Ishikawa (cell line): Measurements from ENCODE around the gene PGP.

Source experiments
- CEBPB ChIP-seq: IDR thresholded peaks from 2 replicates; pipeline ENCODE4 v1.6.1; 2012
- CREB1 ChIP-seq: IDR thresholded peaks from 2 replicates; pipeline ENCODE4 v1.6.1; 2012; ENCODE audit warnings: low read depth
- EGR1 ChIP-seq: IDR thresholded peaks from 2 replicates; pipeline ENCODE4 v1.6.1; 2012
- EP300 ChIP-seq: IDR thresholded peaks from 2 replicates; pipeline ENCODE4 v1.6.1; 2012; ENCODE audit warnings: borderline replicate concordance
- FOXM1 ChIP-seq: IDR thresholded peaks from 2 replicates; pipeline ENCODE4 v1.6.1; 2012; ENCODE audit warnings: low read depth, borderline replicate concordance
- NFIC ChIP-seq: IDR thresholded peaks from 2 replicates; pipeline ENCODE4 v1.6.1; 2012
- RAD21 ChIP-seq: IDR thresholded peaks from 2 replicates; pipeline ENCODE4 v1.6.1; 2012; ENCODE audit warnings: low read depth
- TAF1 ChIP-seq: IDR thresholded peaks from 2 replicates; pipeline ENCODE4 v1.6.1; 2012; ENCODE audit warnings: low read depth, mild to moderate bottlenecking
- TCF12 ChIP-seq: IDR thresholded peaks from 2 replicates; pipeline ENCODE4 v1.6.1; 2012; ENCODE audit warnings: low read depth
- TEAD4 ChIP-seq: IDR thresholded peaks from 2 replicates; pipeline ENCODE4 v1.6.1; 2012
- USF1 ChIP-seq: IDR thresholded peaks from 2 replicates; pipeline ENCODE4 v1.6.1; 2012
- YY1 ChIP-seq: IDR thresholded peaks from 2 replicates; pipeline ENCODE4 v1.6.1; 2012; ENCODE audit warnings: low read depth
- ZBTB7A ChIP-seq: IDR thresholded peaks from 2 replicates; pipeline ENCODE4 v1.6.1; 2012; ENCODE audit warnings: low read depth
- TF ChIP-seq, protein P1 (sequence below): IDR thresholded peaks from 2 replicates; pipeline ENCODE4 v1.6.1; 2012
- TF ChIP-seq, protein P2 (sequence below): IDR thresholded peaks from 2 replicates; pipeline ENCODE4 v1.6.1; 2012; ENCODE audit warnings: low read depth, mild to moderate bottlenecking

The PGP gene

GRCh38 chr16:2183671-2184070 lies 31.0 kb downstream of the PGP start:
- TF ChIP-seq EGR1: no peak
- TF ChIP-seq USF1: no peak
- TF ChIP-seq YY1: no peak
- TF ChIP-seq NFIC: no peak

- TF ChIP-seq ZBTB7A (no peak), FOXM1 (no peak), TCF12 (no peak), EP300 (no peak), USF1 (no peak), RAD21 (no peak), CREB1 (no peak), YY1 (no peak), NFIC (no peak), TAF1 (no peak), EGR1 (no peak), CEBPB (no peak), TEAD4 (no peak)
- TF ChIP-seq, protein P1, sequence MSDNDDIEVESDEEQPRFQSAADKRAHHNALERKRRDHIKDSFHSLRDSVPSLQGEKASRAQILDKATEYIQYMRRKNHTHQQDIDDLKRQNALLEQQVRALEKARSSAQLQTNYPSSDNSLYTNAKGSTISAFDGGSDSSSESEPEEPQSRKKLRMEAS: no peak
- TF ChIP-seq, protein P2, sequence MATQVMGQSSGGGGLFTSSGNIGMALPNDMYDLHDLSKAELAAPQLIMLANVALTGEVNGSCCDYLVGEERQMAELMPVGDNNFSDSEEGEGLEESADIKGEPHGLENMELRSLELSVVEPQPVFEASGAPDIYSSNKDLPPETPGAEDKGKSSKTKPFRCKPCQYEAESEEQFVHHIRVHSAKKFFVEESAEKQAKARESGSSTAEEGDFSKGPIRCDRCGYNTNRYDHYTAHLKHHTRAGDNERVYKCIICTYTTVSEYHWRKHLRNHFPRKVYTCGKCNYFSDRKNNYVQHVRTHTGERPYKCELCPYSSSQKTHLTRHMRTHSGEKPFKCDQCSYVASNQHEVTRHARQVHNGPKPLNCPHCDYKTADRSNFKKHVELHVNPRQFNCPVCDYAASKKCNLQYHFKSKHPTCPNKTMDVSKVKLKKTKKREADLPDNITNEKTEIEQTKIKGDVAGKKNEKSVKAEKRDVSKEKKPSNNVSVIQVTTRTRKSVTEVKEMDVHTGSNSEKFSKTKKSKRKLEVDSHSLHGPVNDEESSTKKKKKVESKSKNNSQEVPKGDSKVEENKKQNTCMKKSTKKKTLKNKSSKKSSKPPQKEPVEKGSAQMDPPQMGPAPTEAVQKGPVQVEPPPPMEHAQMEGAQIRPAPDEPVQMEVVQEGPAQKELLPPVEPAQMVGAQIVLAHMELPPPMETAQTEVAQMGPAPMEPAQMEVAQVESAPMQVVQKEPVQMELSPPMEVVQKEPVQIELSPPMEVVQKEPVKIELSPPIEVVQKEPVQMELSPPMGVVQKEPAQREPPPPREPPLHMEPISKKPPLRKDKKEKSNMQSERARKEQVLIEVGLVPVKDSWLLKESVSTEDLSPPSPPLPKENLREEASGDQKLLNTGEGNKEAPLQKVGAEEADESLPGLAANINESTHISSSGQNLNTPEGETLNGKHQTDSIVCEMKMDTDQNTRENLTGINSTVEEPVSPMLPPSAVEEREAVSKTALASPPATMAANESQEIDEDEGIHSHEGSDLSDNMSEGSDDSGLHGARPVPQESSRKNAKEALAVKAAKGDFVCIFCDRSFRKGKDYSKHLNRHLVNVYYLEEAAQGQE: no peak
Measured at GRCh38 chr16:2181952-2182351, 32.7 kb downstream of the PGP start.

- TF ChIP-seq USF1: 0 out of 2 replicates have a peak, but pooled peaks have one; percentile 3
- TF ChIP-seq NFIC: no peak
Measured at GRCh38 chr16:2180962-2181923, 33.4 kb downstream of the PGP start.

DNA sequence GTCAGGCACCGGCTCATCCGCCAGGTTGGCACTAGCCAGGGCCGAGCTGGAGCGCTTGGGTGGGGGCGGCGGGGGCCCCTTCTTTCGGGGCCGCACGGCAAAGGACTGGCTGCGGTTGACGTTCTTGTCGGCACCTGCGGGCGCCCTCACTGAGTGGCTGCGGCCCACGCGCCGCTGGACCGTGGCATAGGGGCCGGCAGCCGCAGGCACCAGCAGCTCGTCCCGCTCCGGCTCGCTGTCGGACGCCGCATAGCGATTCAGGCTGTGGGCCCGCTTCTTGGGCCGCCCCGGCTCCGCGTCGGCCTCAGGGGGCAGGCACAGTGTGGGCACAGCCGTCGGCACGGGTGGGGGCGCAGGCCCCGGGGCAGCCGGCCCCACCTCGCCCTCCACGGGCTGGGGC lies 34.2 kb downstream of the PGP start:
- no peak for TF ChIP-seq USF1
- TF ChIP-seq TAF1: no peak
- TF ChIP-seq EP300: no peak
- TF ChIP-seq YY1: no peak
- no peak for TF ChIP-seq TEAD4
- no peak for TF ChIP-seq ZBTB7A
- TF ChIP-seq, protein P2: no peak
- no peak for TF ChIP-seq TCF12
- TF ChIP-seq, protein P1: no peak
- TF ChIP-seq CEBPB: no peak
- TF ChIP-seq RAD21: no peak
- no peak for TF ChIP-seq FOXM1
- no peak for TF ChIP-seq CREB1
- TF ChIP-seq NFIC: no peak
- TF ChIP-seq EGR1: no peak

- TF ChIP-seq CREB1 (no peak), TEAD4 (no peak), CEBPB (no peak), ZBTB7A (0 out of 2 replicates have a peak, but pooled peaks have one; percentile 3), TAF1 (no peak), USF1 (no peak)
Measured at GRCh38 chr16:2179576-2179975, 35.1 kb downstream of the PGP start.
